ENCODE results near the gene PRG3.

DNA sequence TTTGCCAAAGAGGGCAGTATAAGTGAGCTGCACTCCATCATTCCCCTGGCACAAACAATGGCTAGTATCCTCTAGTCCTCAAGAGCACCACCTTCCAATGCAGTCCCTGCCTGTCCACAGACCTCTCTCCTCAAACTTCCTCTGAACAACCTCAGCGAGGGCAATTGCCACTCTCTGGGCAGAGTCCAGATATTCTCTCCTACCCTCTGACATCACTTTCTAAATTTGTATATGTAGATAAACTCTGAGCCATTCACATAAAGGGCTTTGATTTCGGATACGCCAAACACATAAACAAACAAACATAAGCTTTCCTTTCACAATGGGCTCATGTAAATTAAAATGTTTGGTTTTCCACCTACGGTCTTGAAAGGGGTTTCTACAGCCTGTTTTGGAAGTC, 49.0 kb upstream of the PRG3 start:
- no peak for TF ChIP-seq EP300 (IDR thresholded peaks at IDR 0.05)
- TF ChIP-seq, protein P1, sequence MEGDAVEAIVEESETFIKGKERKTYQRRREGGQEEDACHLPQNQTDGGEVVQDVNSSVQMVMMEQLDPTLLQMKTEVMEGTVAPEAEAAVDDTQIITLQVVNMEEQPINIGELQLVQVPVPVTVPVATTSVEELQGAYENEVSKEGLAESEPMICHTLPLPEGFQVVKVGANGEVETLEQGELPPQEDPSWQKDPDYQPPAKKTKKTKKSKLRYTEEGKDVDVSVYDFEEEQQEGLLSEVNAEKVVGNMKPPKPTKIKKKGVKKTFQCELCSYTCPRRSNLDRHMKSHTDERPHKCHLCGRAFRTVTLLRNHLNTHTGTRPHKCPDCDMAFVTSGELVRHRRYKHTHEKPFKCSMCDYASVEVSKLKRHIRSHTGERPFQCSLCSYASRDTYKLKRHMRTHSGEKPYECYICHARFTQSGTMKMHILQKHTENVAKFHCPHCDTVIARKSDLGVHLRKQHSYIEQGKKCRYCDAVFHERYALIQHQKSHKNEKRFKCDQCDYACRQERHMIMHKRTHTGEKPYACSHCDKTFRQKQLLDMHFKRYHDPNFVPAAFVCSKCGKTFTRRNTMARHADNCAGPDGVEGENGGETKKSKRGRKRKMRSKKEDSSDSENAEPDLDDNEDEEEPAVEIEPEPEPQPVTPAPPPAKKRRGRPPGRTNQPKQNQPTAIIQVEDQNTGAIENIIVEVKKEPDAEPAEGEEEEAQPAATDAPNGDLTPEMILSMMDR (IDR thresholded peaks at IDR 0.05): no peak
